Progenitor cell of endocrine pancreas (in vitro differentiated cells): ENCODE measurements around the gene CAPN5. TPM values are rescaled to one million over a fixed set of nuclear protein-coding genes. Genes with fewer than 3 reads are reported as not detected.

Experiments
- DNase-seq: peaks from one replicate; pipeline ENCODE4 v3.0.0; 2021; ENCODE audit warnings: low spot score; ENCODE audit not compliant: unreplicated experiment
- H3K27ac Mint-ChIP-seq: 2 replicates; pipeline ENCODE4 v1.8.0; 2021; ENCODE audit warnings: mild to moderate bottlenecking, moderate library complexity, mixed read lengths
- H3K27me3 Mint-ChIP-seq: 2 replicates; pipeline ENCODE4 v1.8.0; 2021; ENCODE audit warnings: mixed read lengths
- H3K36me3 Mint-ChIP-seq: 2 replicates; pipeline ENCODE4 v1.8.0; 2022; ENCODE audit warnings: mixed read lengths; ENCODE audit not compliant: insufficient read depth
- H3K4me1 Mint-ChIP-seq: 2 replicates; pipeline ENCODE4 v1.8.0; 2021; ENCODE audit warnings: low read depth, mixed read lengths
- H3K4me3 Mint-ChIP-seq: 2 replicates; pipeline ENCODE4 v1.8.0; 2021; ENCODE audit warnings: low read depth, mild to moderate bottlenecking, moderate library complexity, mixed read lengths
- H3K9me3 Mint-ChIP-seq: 2 replicates; pipeline ENCODE4 v1.8.0; 2021; ENCODE audit warnings: low read depth, mixed read lengths
- CTCF ChIP-seq: fragments of 200-600 bp; sonication (generic); IDR thresholded peaks from one replicate; pipeline ENCODE4 v1.5.0; 2021; ENCODE audit warnings: antibody characterized with exemption, mild to moderate bottlenecking; ENCODE audit not compliant: unreplicated experiment
- total RNA-seq: library from RNA; stranded (reverse); gene quantifications from 2 replicates; pipeline ENCODE4 v1.2.1, GENCODE V29; 2021

CAPN5 gene
- total RNA-seq, 1 donor from 2014 or later, result 10.9 TPM

- DNase-seq, result no peak
- Mint-ChIP-seq H3K4me1 (no peaks in the 10 kb centered on the region), H3K9me3 (no peaks in the 10 kb centered on the region), H3K36me3 (peaks cover 1% of the 10 kb centered on the region), H3K27me3 (no peaks in the 10 kb centered on the region), H3K4me3 (no peak overlapping the region), H3K27ac (no peak overlapping the region)
- TF ChIP-seq CTCF, result no peak
Measured at GRCh38 chr11:77103319-77103718, 36.5 kb downstream of the CAPN5 start.

- Mint-ChIP-seq H3K27ac (no peak overlapping the region), H3K36me3 (peaks cover 1% of the 10 kb centered on the region), H3K9me3 (no peaks in the 10 kb centered on the region), H3K27me3 (no peaks in the 10 kb centered on the region), H3K4me3 (no peak overlapping the region), H3K4me1 (no peaks in the 10 kb centered on the region)
- DNase-seq, result no peak
- no peak for TF ChIP-seq CTCF
Measured at GRCh38 chr11:77104727-77105126, 38.0 kb downstream of the CAPN5 start.

- H3K4me1 Mint-ChIP-seq, result no peaks in the 10 kb centered on the region
- no peak overlapping the region for H3K27ac Mint-ChIP-seq
- H3K27me3 Mint-ChIP-seq, result no peaks in the 10 kb centered on the region
- no peaks in the 10 kb centered on the region for H3K9me3 Mint-ChIP-seq
- H3K4me3 Mint-ChIP-seq, result no peak overlapping the region
- no peak for DNase-seq
- TF ChIP-seq CTCF, result no peak
- no peaks in the 10 kb centered on the region for H3K36me3 Mint-ChIP-seq
Measured at GRCh38 chr11:77106321-77106720, 39.5 kb downstream of the CAPN5 start.

GRCh38 chr11:77106759-77107158 lies 40.0 kb downstream of the CAPN5 start:
- Mint-ChIP-seq H3K36me3 (no peaks in the 10 kb centered on the region), H3K4me3 (no peak overlapping the region), H3K27ac (no peak overlapping the region), H3K4me1 (no peaks in the 10 kb centered on the region), H3K27me3 (no peaks in the 10 kb centered on the region), H3K9me3 (no peaks in the 10 kb centered on the region)
- TF ChIP-seq CTCF, result no peak
- DNase-seq, result no peak

- Mint-ChIP-seq H3K4me3 (no peak overlapping the region), H3K36me3 (no peaks in the 10 kb centered on the region), H3K27ac (no peak overlapping the region), H3K9me3 (no peaks in the 10 kb centered on the region), H3K4me1 (no peaks in the 10 kb centered on the region), H3K27me3 (no peaks in the 10 kb centered on the region)
- DNase-seq, result no peak
- no peak for TF ChIP-seq CTCF
Measured at GRCh38 chr11:77107950-77108349, 41.2 kb downstream of the CAPN5 start.
